HEK293 (cell line): ENCODE data around the gene DMD.

Source experiments
- CTCF ChIA-PET: fragments of 350-600 bp; formaldehyde crosslinking; extraction: SDS; loops from one replicate; lab custom pipeline; 2021; ENCODE audit warnings: antibody characterized with exemption; lab: Yijun Ruan, JAX
- POLR2A ChIA-PET: fragments of 300-600 bp; formaldehyde crosslinking; extraction: SDS; loops from one replicate; lab custom pipeline; 2020; ENCODE audit warnings: antibody characterized with exemption, inconsistent platforms; lab: Yijun Ruan, JAX
- H3K27ac ChIP-seq: fragments of 200-500 bp; sonication (Bioruptor generic); 2 replicates; pipeline ENCODE4 v1.5.1; 2014; ENCODE audit warnings: low read depth, low read length, control low read depth, inconsistent platforms; ENCODE audit errors: extremely low read depth
- H3K36me3 ChIP-seq, 2 experiments: fragments of 200-500 bp in 1 of 2; sonication (Bioruptor generic) in 1 of 2; 1 replicate in 1 of 2; 2 replicates in 1 of 2; pipeline ENCODE4 v1.5.1; 2014 to 2017; ENCODE audit warnings: inconsistent platforms in 2 of 2, low read length in 2 of 2; ENCODE audit not compliant: control insufficient read depth in 2 of 2, insufficient read depth in 1 of 2
- H3K4me1 ChIP-seq: fragments of 200-500 bp; sonication (Bioruptor generic); 2 replicates; pipeline ENCODE4 v1.5.1; 2014; ENCODE audit warnings: mild to moderate bottlenecking, low read length, inconsistent platforms; ENCODE audit not compliant: control insufficient read depth, insufficient read depth
- H3K4me3 ChIP-seq: 2 replicates; pipeline ENCODE4 v1.5.1; 2011; ENCODE audit warnings: low read depth, mild to moderate bottlenecking, control low read depth, low read length, moderate library complexity
- H3K9me3 ChIP-seq: fragments of 200-500 bp; sonication (Bioruptor generic); 2 replicates; pipeline ENCODE4 v1.5.1; 2014; ENCODE audit warnings: low read depth, low read length, inconsistent platforms; ENCODE audit not compliant: control insufficient read depth, insufficient read depth
- KLF16 ChIP-seq: fragments of 450-650 bp; formaldehyde crosslinking; IDR thresholded peaks from 2 replicates; pipeline ENCODE4 v1.5.1; 2017; ENCODE audit warnings: missing biosample characterization, missing genetic modification characterization
- ZBTB21 ChIP-seq: fragments of 450-650 bp; formaldehyde crosslinking; IDR thresholded peaks from 2 replicates; pipeline ENCODE4 v1.5.1; 2017; ENCODE audit warnings: missing biosample characterization, missing genetic modification characterization
- ZFP41 ChIP-seq: fragments of 450-650 bp; formaldehyde crosslinking; IDR thresholded peaks from 2 replicates; pipeline ENCODE4 v1.5.1; 2016; ENCODE audit warnings: missing biosample characterization, missing genetic modification characterization, borderline replicate concordance
- ZNF10 ChIP-seq: fragments of 450-650 bp; formaldehyde crosslinking; IDR thresholded peaks from 2 replicates; pipeline ENCODE4 v1.5.1; 2017; ENCODE audit warnings: missing biosample characterization, missing genetic modification characterization
- ZNF112 ChIP-seq: fragments of 450-650 bp; formaldehyde crosslinking; IDR thresholded peaks from 2 replicates; pipeline ENCODE4 v1.5.0; 2017; ENCODE audit warnings: missing biosample characterization, missing genetic modification characterization
- ZNF114 ChIP-seq: fragments of 450-650 bp; formaldehyde crosslinking; IDR thresholded peaks from 2 replicates; pipeline ENCODE4 v1.5.0; 2017; ENCODE audit warnings: missing biosample characterization, missing genetic modification characterization
- ZNF16 ChIP-seq: fragments of 450-650 bp; formaldehyde crosslinking; IDR thresholded peaks from 2 replicates; pipeline ENCODE4 v1.5.1; 2016; ENCODE audit warnings: low read depth, missing biosample characterization, missing genetic modification characterization
- ZNF175 ChIP-seq: fragments of 450-650 bp; formaldehyde crosslinking; IDR thresholded peaks from 2 replicates; pipeline ENCODE4 v1.5.1; 2016; ENCODE audit warnings: missing biosample characterization, missing genetic modification characterization
- ZNF184 ChIP-seq: fragments of 450-650 bp; IDR thresholded peaks from 2 replicates; pipeline ENCODE4 v1.5.1; 2018; ENCODE audit warnings: missing biosample characterization, mild to moderate bottlenecking, missing genetic modification characterization
- ZNF223 ChIP-seq: fragments of 450-650 bp; formaldehyde crosslinking; IDR thresholded peaks from 2 replicates; pipeline ENCODE4 v1.5.1; 2016; ENCODE audit warnings: missing biosample characterization, missing genetic modification characterization
- ZNF24 ChIP-seq: fragments of 450-650 bp; formaldehyde crosslinking; IDR thresholded peaks from 2 replicates; pipeline ENCODE4 v1.5.1; 2016; ENCODE audit warnings: missing biosample characterization, missing genetic modification characterization
- ZNF292 ChIP-seq: fragments of 450-650 bp; formaldehyde crosslinking; IDR thresholded peaks from 2 replicates; pipeline ENCODE4 v1.5.1; 2016; ENCODE audit warnings: low read depth, missing biosample characterization, missing genetic modification characterization, borderline replicate concordance
- ZNF473 ChIP-seq: fragments of 450-650 bp; formaldehyde crosslinking; IDR thresholded peaks from 2 replicates; pipeline ENCODE4 v1.5.1; 2017; ENCODE audit warnings: missing biosample characterization, missing genetic modification characterization
- ZNF501 ChIP-seq: fragments of 450-650 bp; formaldehyde crosslinking; IDR thresholded peaks from 2 replicates; pipeline ENCODE4 v1.5.1; 2016; ENCODE audit warnings: missing biosample characterization, missing genetic modification characterization
- ZNF560 ChIP-seq: fragments of 450-650 bp; formaldehyde crosslinking; IDR thresholded peaks from 2 replicates; pipeline ENCODE4 v1.5.1; 2017; ENCODE audit warnings: missing biosample characterization, missing genetic modification characterization, borderline replicate concordance
- ZNF561 ChIP-seq: fragments of 450-650 bp; IDR thresholded peaks from 2 replicates; pipeline ENCODE4 v1.5.1; 2018; ENCODE audit warnings: missing biosample characterization, missing genetic modification characterization, borderline replicate concordance
- ZNF600 ChIP-seq: fragments of 450-650 bp; formaldehyde crosslinking; IDR thresholded peaks from 2 replicates; pipeline ENCODE4 v1.5.1; 2016; ENCODE audit warnings: missing biosample characterization, missing genetic modification characterization
- ZNF610 ChIP-seq: fragments of 450-650 bp; formaldehyde crosslinking; IDR thresholded peaks from 2 replicates; pipeline ENCODE4 v1.5.1; 2016; ENCODE audit warnings: missing biosample characterization, missing genetic modification characterization, borderline replicate concordance
- ZNF629 ChIP-seq: fragments of 450-650 bp; formaldehyde crosslinking; IDR thresholded peaks from 2 replicates; pipeline ENCODE4 v1.5.1; 2017; ENCODE audit warnings: missing biosample characterization, missing genetic modification characterization
- ZNF768 ChIP-seq: fragments of 450-650 bp; formaldehyde crosslinking; IDR thresholded peaks from 2 replicates; pipeline ENCODE4 v1.5.1; 2018; ENCODE audit warnings: missing biosample characterization, mild to moderate bottlenecking, missing genetic modification characterization
- ZNF830 ChIP-seq: fragments of 450-650 bp; IDR thresholded peaks from 2 replicates; pipeline ENCODE4 v1.5.0; 2018; ENCODE audit warnings: missing biosample characterization, missing genetic modification characterization, low read depth, mild to moderate bottlenecking, moderate library complexity
- ZSCAN16 ChIP-seq: fragments of 450-650 bp; formaldehyde crosslinking; IDR thresholded peaks from 2 replicates; pipeline ENCODE4 v1.5.1; 2016; ENCODE audit warnings: missing biosample characterization, missing genetic modification characterization
- TF ChIP-seq, protein P1 (sequence below): fragments of 450-650 bp; formaldehyde crosslinking; IDR thresholded peaks from 2 replicates; pipeline ENCODE4 v1.5.1; 2016; ENCODE audit warnings: missing biosample characterization, missing genetic modification characterization
- TF ChIP-seq, protein P2 (sequence below): fragments of 450-650 bp; formaldehyde crosslinking; IDR thresholded peaks from 2 replicates; pipeline ENCODE4 v1.5.1; 2016; ENCODE audit warnings: missing biosample characterization, missing genetic modification characterization, borderline replicate concordance
- TF ChIP-seq, protein P3 (sequence below): fragments of 450-650 bp; formaldehyde crosslinking; IDR thresholded peaks from 2 replicates; pipeline ENCODE4 v1.5.1; 2017; ENCODE audit warnings: missing biosample characterization, missing genetic modification characterization
- TF ChIP-seq, protein P4 (sequence below): fragments of 450-650 bp; formaldehyde crosslinking; IDR thresholded peaks from 2 replicates; pipeline ENCODE4 v1.5.1; 2016; ENCODE audit warnings: missing biosample characterization, missing genetic modification characterization
- TF ChIP-seq, protein P5 (sequence below): fragments of 450-650 bp; formaldehyde crosslinking; IDR thresholded peaks from 2 replicates; pipeline ENCODE4 v1.5.1; 2016; ENCODE audit warnings: missing biosample characterization, missing genetic modification characterization

The DMD gene

DNA sequence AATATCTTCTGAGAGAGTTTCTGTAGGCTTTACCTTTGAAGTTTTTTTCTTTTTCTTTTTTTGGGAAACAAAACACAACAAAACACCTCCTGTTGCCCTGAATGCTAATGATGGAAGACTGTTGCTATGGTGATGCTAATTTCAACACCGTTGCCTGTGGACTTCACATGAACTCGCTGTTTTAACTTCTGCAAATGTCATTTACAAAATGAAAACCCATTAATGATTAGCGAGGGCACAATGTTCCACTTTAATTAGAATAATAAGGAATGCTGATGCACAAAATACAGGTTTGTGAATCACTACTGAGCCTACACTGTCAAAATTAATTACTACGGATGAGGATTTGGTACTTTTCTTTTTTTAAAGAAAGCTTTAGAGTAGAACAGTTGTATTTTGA, 1912.4 kb downstream of the DMD start:
- Histone ChIP-seq H3K9me3 (no peaks in the 10 kb centered on the region), H3K4me1 (no peaks in the 10 kb centered on the region), H3K27ac (no peak overlapping the region), H3K4me3 (no peak overlapping the region), H3K36me3 (no peaks in the 10 kb centered on the region)
- ChIA-PET POLR2A (no interaction called here), CTCF (interaction anchor here (0.6 kb wide), 1 partner anchor 14 kb away, joined by 3 read pairs; no protein-coding TSS in a partner anchor)
- TF ChIP-seq ZNF830 (tag by site-specific recombination) (no peak), ZNF473 (tag by site-specific recombination) (no peak), ZNF24 (tag by site-specific recombination) (no peak), ZNF610 (tag by site-specific recombination) (no peak), ZNF600 (tag by site-specific recombination) (no peak), ZNF501 (tag by site-specific recombination) (no peak), ZNF561 (tag by site-specific recombination) (no peak), ZNF10 (tag by site-specific recombination) (no peak), ZSCAN16 (no peak), KLF16 (tag by site-specific recombination) (no peak)
- TF ChIP-seq, protein P1, sequence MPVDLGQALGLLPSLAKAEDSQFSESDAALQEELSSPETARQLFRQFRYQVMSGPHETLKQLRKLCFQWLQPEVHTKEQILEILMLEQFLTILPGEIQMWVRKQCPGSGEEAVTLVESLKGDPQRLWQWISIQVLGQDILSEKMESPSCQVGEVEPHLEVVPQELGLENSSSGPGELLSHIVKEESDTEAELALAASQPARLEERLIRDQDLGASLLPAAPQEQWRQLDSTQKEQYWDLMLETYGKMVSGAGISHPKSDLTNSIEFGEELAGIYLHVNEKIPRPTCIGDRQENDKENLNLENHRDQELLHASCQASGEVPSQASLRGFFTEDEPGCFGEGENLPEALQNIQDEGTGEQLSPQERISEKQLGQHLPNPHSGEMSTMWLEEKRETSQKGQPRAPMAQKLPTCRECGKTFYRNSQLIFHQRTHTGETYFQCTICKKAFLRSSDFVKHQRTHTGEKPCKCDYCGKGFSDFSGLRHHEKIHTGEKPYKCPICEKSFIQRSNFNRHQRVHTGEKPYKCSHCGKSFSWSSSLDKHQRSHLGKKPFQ: no peak

DNA sequence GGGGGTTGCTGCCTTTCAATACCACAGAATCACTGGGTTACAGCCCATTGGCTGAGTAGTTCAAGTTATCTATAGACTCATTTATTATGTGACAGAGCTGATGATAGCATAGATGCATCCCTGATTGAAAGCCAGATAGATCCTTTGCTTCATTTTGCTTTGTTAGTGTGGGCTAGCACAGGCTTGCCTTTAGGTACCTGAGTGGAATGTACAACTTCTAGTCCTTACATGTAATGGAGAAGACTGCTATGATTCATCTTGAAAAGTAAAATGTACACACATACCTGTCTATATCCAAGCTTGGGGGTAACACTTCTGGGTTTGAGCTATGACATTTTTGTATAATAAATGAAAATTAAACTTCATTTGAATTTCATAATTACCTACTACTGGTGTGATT, 1913.5 kb downstream of the DMD start:
- H3K4me3 ChIP-seq: no peak overlapping the region
- CTCF ChIA-PET: no interaction called here
- POLR2A ChIA-PET: no interaction called here
- H3K27ac ChIP-seq: no peak overlapping the region
- no peaks in the 10 kb centered on the region for H3K9me3 ChIP-seq
- no peaks in the 10 kb centered on the region for H3K4me1 ChIP-seq
- no peaks in the 10 kb centered on the region for H3K36me3 ChIP-seq
- TF ChIP-seq ZNF175 (tag by site-specific recombination) (no peak), ZFP41 (tag by site-specific recombination) (no peak), ZNF629 (tag by site-specific recombination) (no peak), ZNF184 (tag by site-specific recombination) (no peak), ZNF114 (tag by site-specific recombination) (no peak), ZBTB21 (no peak), ZSCAN16 (no peak), ZNF223 (no peak), ZNF600 (tag by site-specific recombination) (no peak), ZNF16 (no peak), ZNF768 (tag by site-specific recombination) (no peak), ZNF112 (tag by site-specific recombination) (no peak), ZNF292 (tag by site-specific recombination) (no peak), ZNF560 (tag by site-specific recombination) (no peak)
- TF ChIP-seq, protein P2, sequence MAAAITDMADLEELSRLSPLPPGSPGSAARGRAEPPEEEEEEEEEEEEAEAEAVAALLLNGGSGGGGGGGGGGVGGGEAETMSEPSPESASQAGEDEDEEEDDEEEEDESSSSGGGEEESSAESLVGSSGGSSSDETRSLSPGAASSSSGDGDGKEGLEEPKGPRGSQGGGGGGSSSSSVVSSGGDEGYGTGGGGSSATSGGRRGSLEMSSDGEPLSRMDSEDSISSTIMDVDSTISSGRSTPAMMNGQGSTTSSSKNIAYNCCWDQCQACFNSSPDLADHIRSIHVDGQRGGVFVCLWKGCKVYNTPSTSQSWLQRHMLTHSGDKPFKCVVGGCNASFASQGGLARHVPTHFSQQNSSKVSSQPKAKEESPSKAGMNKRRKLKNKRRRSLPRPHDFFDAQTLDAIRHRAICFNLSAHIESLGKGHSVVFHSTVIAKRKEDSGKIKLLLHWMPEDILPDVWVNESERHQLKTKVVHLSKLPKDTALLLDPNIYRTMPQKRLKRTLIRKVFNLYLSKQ (tag by site-specific recombination): no peak
- TF ChIP-seq, protein P3, sequence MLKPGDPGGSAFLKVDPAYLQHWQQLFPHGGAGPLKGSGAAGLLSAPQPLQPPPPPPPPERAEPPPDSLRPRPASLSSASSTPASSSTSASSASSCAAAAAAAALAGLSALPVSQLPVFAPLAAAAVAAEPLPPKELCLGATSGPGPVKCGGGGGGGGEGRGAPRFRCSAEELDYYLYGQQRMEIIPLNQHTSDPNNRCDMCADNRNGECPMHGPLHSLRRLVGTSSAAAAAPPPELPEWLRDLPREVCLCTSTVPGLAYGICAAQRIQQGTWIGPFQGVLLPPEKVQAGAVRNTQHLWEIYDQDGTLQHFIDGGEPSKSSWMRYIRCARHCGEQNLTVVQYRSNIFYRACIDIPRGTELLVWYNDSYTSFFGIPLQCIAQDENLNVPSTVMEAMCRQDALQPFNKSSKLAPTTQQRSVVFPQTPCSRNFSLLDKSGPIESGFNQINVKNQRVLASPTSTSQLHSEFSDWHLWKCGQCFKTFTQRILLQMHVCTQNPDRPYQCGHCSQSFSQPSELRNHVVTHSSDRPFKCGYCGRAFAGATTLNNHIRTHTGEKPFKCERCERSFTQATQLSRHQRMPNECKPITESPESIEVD (tag by site-specific recombination): no peak
- TF ChIP-seq, protein P4, sequence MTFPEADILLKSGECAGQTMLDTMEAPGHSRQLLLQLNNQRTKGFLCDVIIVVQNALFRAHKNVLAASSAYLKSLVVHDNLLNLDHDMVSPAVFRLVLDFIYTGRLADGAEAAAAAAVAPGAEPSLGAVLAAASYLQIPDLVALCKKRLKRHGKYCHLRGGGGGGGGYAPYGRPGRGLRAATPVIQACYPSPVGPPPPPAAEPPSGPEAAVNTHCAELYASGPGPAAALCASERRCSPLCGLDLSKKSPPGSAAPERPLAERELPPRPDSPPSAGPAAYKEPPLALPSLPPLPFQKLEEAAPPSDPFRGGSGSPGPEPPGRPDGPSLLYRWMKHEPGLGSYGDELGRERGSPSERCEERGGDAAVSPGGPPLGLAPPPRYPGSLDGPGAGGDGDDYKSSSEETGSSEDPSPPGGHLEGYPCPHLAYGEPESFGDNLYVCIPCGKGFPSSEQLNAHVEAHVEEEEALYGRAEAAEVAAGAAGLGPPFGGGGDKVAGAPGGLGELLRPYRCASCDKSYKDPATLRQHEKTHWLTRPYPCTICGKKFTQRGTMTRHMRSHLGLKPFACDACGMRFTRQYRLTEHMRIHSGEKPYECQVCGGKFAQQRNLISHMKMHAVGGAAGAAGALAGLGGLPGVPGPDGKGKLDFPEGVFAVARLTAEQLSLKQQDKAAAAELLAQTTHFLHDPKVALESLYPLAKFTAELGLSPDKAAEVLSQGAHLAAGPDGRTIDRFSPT (tag by site-specific recombination): no peak
- TF ChIP-seq, protein P5, sequence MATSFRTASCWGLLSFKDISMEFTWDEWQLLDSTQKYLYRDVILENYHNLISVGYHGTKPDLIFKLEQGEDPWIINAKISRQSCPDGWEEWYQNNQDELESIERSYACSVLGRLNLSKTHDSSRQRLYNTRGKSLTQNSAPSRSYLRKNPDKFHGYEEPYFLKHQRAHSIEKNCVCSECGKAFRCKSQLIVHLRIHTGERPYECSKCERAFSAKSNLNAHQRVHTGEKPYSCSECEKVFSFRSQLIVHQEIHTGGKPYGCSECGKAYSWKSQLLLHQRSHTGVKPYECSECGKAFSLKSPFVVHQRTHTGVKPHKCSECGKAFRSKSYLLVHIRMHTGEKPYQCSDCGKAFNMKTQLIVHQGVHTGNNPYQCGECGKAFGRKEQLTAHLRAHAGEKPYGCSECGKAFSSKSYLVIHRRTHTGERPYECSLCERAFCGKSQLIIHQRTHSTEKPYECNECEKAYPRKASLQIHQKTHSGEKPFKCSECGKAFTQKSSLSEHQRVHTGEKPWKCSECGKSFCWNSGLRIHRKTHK (tag by site-specific recombination): no peak
